HepG2 (cell line): Measurements from ENCODE around the gene DIPK1A. TPM values are rescaled to one million over a fixed set of nuclear protein-coding genes. Genes with fewer than 3 reads are reported as not detected.

Experiments
- ARID5B ChIP-seq: IDR thresholded peaks from 2 replicates; pipeline ENCODE4 v1.4.0; 2020; ENCODE audit warnings: mild to moderate bottlenecking, missing genetic modification reagents
- CEBPG ChIP-seq: IDR thresholded peaks from 2 replicates; pipeline ENCODE4 v1.6.1; 2016
- CTCF ChIP-seq: sonication (generic); formaldehyde crosslinking; IDR thresholded peaks from 2 replicates; pipeline ENCODE4 v1.5.0; 2020; ENCODE audit warnings: mild to moderate bottlenecking, missing genetic modification reagents, moderate library complexity
- DPF2 ChIP-seq: sonication (generic); formaldehyde crosslinking; IDR thresholded peaks from 2 replicates; pipeline ENCODE4 v1.4.0; 2020; ENCODE audit warnings: mild to moderate bottlenecking, low read depth, missing genetic modification reagents, borderline replicate concordance
- HOMEZ ChIP-seq: IDR thresholded peaks from 2 replicates; pipeline ENCODE4 v1.6.1; 2016; ENCODE audit warnings: low read depth
- KLF15 ChIP-seq: sonication (generic); formaldehyde crosslinking; IDR thresholded peaks from 2 replicates; pipeline ENCODE4 v1.8.1; 2023; ENCODE audit warnings: borderline replicate concordance, mild to moderate bottlenecking, inconsistent platforms, missing genetic modification reagents, mixed read lengths
- MBNL3 ChIP-seq: fragments of 250-450 bp; sonication (Bioruptor Pico); conservative IDR thresholded peaks from 2 replicates; pipeline ENCODE4 v1.8.0; 2022; ENCODE audit warnings: mild to moderate bottlenecking, inconsistent platforms
- NBN ChIP-seq: fragments of 450-650 bp; conservative IDR thresholded peaks from 2 replicates; pipeline ENCODE4 v1.6.1; 2017
- PHF21A ChIP-seq: sonication (generic); formaldehyde crosslinking; IDR thresholded peaks from 2 replicates; pipeline ENCODE4 v1.5.0; 2020; ENCODE audit warnings: mild to moderate bottlenecking, missing genetic modification reagents
- RAD21 ChIP-seq: fragments of 450-650 bp; formaldehyde crosslinking; IDR thresholded peaks from 2 replicates; pipeline ENCODE4 v1.5.0; 2020; ENCODE audit warnings: mild to moderate bottlenecking
- SOX6 ChIP-seq, 2 experiments: fragments of 450-650 bp in 1 of 2; sonication (generic) in 1 of 2; formaldehyde crosslinking in 1 of 2; IDR thresholded peaks; 2 replicates each; pipeline versions ENCODE4 v1.4.0 to v1.6.1; 2017 to 2020; ENCODE audit warnings: antibody characterized with exemption in 1 of 2, mild to moderate bottlenecking in 1 of 2, missing genetic modification reagents in 1 of 2
- ZFX ChIP-seq: sonication (generic); formaldehyde crosslinking; IDR thresholded peaks from 2 replicates; pipeline ENCODE4 v1.4.0; 2020; ENCODE audit warnings: mild to moderate bottlenecking, low read depth, missing genetic modification reagents, moderate library complexity
- ZIK1 ChIP-seq: sonication (generic); formaldehyde crosslinking; IDR thresholded peaks from 2 replicates; pipeline ENCODE4 v1.5.0; 2020; ENCODE audit warnings: mild to moderate bottlenecking, low read depth, missing genetic modification reagents, borderline replicate concordance
- ZKSCAN5 ChIP-seq: sonication (generic); formaldehyde crosslinking; IDR thresholded peaks from 2 replicates; pipeline ENCODE4 v1.5.1; 2020; ENCODE audit warnings: mild to moderate bottlenecking, missing genetic modification reagents
- ZNF205 ChIP-seq: IDR thresholded peaks from 2 replicates; pipeline ENCODE4 v1.6.1; 2018; ENCODE audit warnings: missing biosample characterization, missing genetic modification reagents
- ZNF224 ChIP-seq: sonication (generic); formaldehyde crosslinking; IDR thresholded peaks from 2 replicates; pipeline ENCODE4 v1.5.0; 2020; ENCODE audit warnings: mild to moderate bottlenecking, missing genetic modification reagents
- ZNF264 ChIP-seq: sonication (generic); formaldehyde crosslinking; IDR thresholded peaks from 2 replicates; pipeline ENCODE4 v1.4.0; 2020; ENCODE audit warnings: missing genetic modification reagents
- ZNF280B ChIP-seq: sonication (generic); formaldehyde crosslinking; IDR thresholded peaks from 2 replicates; pipeline ENCODE4 v1.5.0; 2020; ENCODE audit warnings: missing genetic modification reagents, mild to moderate bottlenecking, borderline replicate concordance
- ZNF460 ChIP-seq: sonication (generic); formaldehyde crosslinking; IDR thresholded peaks from 2 replicates; pipeline ENCODE4 v1.5.1; 2020; ENCODE audit warnings: missing genetic modification reagents, mild to moderate bottlenecking, borderline replicate concordance
- ZNF841 ChIP-seq: sonication (generic); formaldehyde crosslinking; IDR thresholded peaks from 2 replicates; pipeline ENCODE4 v1.8.1; 2023; ENCODE audit warnings: missing genetic modification reagents, borderline replicate concordance
- polyA plus RNA-seq, 8 experiments: library from polyadenylated mRNA; depleted of rRNA in 3 of 8; stranded (reverse) in 7 of 8; unstranded in 1 of 8; fragments of >200 nt; fragmentation: Illumina TruSeq in 4 of 8; extraction: Trizol in 4 of 8; gene quantifications; 2 replicates each; pipeline versions ENCODE4 v1.2.1 to v1.2.3, GENCODE V29; 2011 to 2016; ENCODE audit warnings: low read depth in 4 of 8, missing spikeins in 1 of 8, mixed read lengths in 1 of 8; ENCODE audit not compliant: insufficient read depth in 1 of 8
- total RNA-seq, 5 experiments: library from RNA; depleted of rRNA; stranded (reverse); fragments of >200 nt; fragmentation: Illumina TruSeq; extraction: Trizol; gene quantifications; 2 replicates each; pipeline ENCODE4 v1.2.3, GENCODE V29; 2016; ENCODE audit warnings: low read depth in 1 of 5

DIPK1A gene
- total and polyA plus RNA-seq, 2 of the 13 experiments (the other 11 are each of a cell fraction or from before 2014, with no cell fraction given), result 8.4 TPM

- TF ChIP-seq HOMEZ (CRISPR knock-in tag) (0 out of 2 replicates have a peak, but pooled peaks have one; percentile 29), KLF15 (CRISPR knock-in tag) (no peak), RAD21 (CRISPR knock-in tag) (peak; percentile 85), ZNF841 (CRISPR knock-in tag) (no peak), ZNF224 (CRISPR knock-in tag) (no peak), ZIK1 (CRISPR knock-in tag) (no peak), ZNF264 (CRISPR knock-in tag) (no peak), PHF21A (CRISPR knock-in tag) (no peak), NBN (no peak), ZNF280B (CRISPR knock-in tag) (no peak), ZNF460 (CRISPR knock-in tag) (no peak), CEBPG (CRISPR knock-in tag) (peak; percentile 11; the same call in 1 of the 2 replicates), DPF2 (CRISPR knock-in tag) (no peak), CTCF (CRISPR knock-in tag) (peak; percentile 86), ZNF205 (0 out of 2 replicates have a peak, but pooled peaks have one; percentile 35), MBNL3 (CRISPR knock-in tag) (no peak), ZKSCAN5 (no peak), ARID5B (CRISPR knock-in tag) (peak; percentile 39), ZFX (peak; percentile 25; the same call in 1 of the 2 replicates), SOX6 (IDR thresholded peaks at IDR 0.05) (no peak), SOX6 (CRISPR knock-in tag; IDR thresholded peaks at IDR 0.05) (0 out of 2 replicates have a peak, but pooled peaks have one; percentile 17)
Measured at GRCh38 chr1:92994105-92994712, 32.9 kb upstream of the DIPK1A start (continued).
